Measurements from ENCODE around the gene LRR1. TPM values are rescaled to one million over a fixed set of nuclear protein-coding genes. Genes with fewer than 3 reads are reported as not detected.

The LRR1 gene
- total and polyA plus RNA-seq, 9 of the 15 experiments (the other 6 are each of a cell fraction or from before 2014, with no cell fraction given) = 26.5 to 58.1 (median 31.8) TPM

DNA sequence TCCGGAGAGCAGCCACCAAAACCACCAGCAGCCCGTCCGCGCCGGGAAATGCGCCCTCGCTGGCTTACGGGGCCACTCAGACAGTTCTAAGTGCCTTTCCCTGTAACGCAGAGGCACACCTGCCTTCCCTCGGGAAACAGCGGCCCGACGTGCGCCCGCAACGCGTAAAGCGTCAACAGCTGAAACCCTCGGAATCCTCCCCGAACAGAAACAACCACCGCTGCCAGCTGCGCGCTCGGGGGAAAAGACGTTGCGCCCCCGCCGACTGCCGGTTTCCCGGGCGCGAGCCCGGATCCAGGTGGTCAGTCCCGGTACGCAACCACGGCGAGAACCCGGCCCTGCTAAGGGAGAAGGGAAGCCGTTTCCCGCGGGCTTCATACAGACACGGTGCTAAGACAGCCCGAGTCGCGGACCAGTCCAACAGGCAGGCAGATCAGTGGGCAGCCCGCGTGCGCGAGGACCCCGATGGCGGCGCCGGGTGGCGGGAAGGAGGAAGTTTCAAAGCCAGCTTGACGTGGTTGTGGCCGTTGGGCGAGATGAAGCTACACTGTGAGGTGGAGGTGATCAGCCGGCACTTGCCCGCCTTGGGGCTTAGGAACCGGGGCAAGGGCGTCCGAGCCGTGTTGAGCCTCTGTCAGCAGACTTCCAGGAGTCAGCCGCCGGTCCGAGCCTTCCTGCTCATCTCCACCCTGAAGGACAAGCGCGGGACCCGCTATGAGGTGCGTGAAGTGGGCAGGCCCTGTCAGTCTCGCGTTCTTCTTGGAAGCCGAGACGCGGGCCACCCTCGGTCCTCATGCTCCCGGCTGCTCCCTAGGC, at the start of gene LRR1 (continued):
- TF ChIP-seq ZNF354B (CRISPR knock-in tag; IDR thresholded peaks at IDR 0.05) (no peak), SMAD3 (CRISPR knock-in tag; conservative IDR thresholded peaks at IDR 0.05) (no peak), ZNF174 (CRISPR knock-in tag; IDR thresholded peaks at IDR 0.05) (no peak), SNIP1 (IDR thresholded peaks at IDR 0.05; ENCODE audit: low read depth) (no peak), PHF21A (IDR thresholded peaks at IDR 0.05; ENCODE audit: borderline replicate concordance, low read depth) (no peak), SMARCC2 (IDR thresholded peaks at IDR 0.05; ENCODE audit: low read depth) (no peak), TAF7 (tag; IDR thresholded peaks at IDR 0.05) (peak; percentile 84), DACH1 (IDR thresholded peaks at IDR 0.05; ENCODE audit: partially characterized antibody) (peak; percentile 67), KAT7 (CRISPR knock-in tag; IDR thresholded peaks at IDR 0.05; ENCODE audit: borderline replicate concordance) (no peak), ZBTB7A (IDR thresholded peaks at IDR 0.05; ENCODE audit: borderline replicate concordance, control insufficient read depth, low read depth, low read length) (no peak), ZNF23 (CRISPR knock-in tag; IDR thresholded peaks at IDR 0.05) (no peak), NFATC3 (IDR thresholded peaks at IDR 0.05) (no peak), MXI1 (IDR thresholded peaks at IDR 0.05; ENCODE audit: low read depth, low read length) (0 out of 2 replicates have a peak, but pooled peaks have one; percentile 3), SUPT5H (IDR thresholded peaks at IDR 0.05) (peak; percentile 90)
- TF ChIP-seq, protein P1, sequence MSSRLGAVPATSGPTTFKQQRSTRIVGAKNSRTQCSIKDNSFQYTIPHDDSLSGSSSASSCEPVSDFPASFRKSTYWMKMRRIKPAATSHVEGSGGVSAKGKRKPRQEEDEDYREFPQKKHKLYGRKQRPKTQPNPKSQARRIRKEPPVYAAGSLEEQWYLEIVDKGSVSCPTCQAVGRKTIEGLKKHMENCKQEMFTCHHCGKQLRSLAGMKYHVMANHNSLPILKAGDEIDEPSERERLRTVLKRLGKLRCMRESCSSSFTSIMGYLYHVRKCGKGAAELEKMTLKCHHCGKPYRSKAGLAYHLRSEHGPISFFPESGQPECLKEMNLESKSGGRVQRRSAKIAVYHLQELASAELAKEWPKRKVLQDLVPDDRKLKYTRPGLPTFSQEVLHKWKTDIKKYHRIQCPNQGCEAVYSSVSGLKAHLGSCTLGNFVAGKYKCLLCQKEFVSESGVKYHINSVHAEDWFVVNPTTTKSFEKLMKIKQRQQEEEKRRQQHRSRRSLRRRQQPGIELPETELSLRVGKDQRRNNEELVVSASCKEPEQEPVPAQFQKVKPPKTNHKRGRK (tag; IDR thresholded peaks at IDR 0.05) = no peak
- TF ChIP-seq, protein P2, sequence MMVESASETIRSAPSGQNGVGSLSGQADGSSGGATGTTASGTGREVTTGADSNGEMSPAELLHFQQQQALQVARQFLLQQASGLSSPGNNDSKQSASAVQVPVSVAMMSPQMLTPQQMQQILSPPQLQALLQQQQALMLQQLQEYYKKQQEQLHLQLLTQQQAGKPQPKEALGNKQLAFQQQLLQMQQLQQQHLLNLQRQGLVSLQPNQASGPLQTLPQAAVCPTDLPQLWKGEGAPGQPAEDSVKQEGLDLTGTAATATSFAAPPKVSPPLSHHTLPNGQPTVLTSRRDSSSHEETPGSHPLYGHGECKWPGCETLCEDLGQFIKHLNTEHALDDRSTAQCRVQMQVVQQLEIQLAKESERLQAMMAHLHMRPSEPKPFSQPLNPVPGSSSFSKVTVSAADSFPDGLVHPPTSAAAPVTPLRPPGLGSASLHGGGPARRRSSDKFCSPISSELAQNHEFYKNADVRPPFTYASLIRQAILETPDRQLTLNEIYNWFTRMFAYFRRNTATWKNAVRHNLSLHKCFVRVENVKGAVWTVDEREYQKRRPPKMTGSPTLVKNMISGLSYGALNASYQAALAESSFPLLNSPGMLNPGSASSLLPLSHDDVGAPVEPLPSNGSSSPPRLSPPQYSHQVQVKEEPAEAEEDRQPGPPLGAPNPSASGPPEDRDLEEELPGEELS (CRISPR knock-in tag; IDR thresholded peaks at IDR 0.05; ENCODE audit: borderline replicate concordance) = no peak
- TF ChIP-seq, protein P3, sequence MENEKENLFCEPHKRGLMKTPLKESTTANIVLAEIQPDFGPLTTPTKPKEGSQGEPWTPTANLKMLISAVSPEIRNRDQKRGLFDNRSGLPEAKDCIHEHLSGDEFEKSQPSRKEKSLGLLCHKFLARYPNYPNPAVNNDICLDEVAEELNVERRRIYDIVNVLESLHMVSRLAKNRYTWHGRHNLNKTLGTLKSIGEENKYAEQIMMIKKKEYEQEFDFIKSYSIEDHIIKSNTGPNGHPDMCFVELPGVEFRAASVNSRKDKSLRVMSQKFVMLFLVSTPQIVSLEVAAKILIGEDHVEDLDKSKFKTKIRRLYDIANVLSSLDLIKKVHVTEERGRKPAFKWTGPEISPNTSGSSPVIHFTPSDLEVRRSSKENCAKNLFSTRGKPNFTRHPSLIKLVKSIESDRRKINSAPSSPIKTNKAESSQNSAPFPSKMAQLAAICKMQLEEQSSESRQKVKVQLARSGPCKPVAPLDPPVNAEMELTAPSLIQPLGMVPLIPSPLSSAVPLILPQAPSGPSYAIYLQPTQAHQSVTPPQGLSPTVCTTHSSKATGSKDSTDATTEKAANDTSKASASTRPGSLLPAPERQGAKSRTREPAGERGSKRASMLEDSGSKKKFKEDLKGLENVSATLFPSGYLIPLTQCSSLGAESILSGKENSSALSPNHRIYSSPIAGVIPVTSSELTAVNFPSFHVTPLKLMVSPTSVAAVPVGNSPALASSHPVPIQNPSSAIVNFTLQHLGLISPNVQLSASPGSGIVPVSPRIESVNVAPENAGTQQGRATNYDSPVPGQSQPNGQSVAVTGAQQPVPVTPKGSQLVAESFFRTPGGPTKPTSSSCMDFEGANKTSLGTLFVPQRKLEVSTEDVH (IDR thresholded peaks at IDR 0.05; ENCODE audit: low read depth, partially characterized antibody) = peak; percentile 56
- TF ChIP-seq, protein P4, sequence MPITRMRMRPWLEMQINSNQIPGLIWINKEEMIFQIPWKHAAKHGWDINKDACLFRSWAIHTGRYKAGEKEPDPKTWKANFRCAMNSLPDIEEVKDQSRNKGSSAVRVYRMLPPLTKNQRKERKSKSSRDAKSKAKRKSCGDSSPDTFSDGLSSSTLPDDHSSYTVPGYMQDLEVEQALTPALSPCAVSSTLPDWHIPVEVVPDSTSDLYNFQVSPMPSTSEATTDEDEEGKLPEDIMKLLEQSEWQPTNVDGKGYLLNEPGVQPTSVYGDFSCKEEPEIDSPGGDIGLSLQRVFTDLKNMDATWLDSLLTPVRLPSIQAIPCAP (CRISPR knock-in tag; IDR thresholded peaks at IDR 0.05; ENCODE audit: borderline replicate concordance) = no peak
- TF ChIP-seq, protein P5, sequence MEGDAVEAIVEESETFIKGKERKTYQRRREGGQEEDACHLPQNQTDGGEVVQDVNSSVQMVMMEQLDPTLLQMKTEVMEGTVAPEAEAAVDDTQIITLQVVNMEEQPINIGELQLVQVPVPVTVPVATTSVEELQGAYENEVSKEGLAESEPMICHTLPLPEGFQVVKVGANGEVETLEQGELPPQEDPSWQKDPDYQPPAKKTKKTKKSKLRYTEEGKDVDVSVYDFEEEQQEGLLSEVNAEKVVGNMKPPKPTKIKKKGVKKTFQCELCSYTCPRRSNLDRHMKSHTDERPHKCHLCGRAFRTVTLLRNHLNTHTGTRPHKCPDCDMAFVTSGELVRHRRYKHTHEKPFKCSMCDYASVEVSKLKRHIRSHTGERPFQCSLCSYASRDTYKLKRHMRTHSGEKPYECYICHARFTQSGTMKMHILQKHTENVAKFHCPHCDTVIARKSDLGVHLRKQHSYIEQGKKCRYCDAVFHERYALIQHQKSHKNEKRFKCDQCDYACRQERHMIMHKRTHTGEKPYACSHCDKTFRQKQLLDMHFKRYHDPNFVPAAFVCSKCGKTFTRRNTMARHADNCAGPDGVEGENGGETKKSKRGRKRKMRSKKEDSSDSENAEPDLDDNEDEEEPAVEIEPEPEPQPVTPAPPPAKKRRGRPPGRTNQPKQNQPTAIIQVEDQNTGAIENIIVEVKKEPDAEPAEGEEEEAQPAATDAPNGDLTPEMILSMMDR (IDR thresholded peaks at IDR 0.05 in 2 of 3, conservative IDR thresholded peaks at IDR 0.05 in 1 of 3; ENCODE audit: insufficient read depth in 2 of 3, low read depth in 1 of 3, low read length in 3 of 3) = no peak

Data from K562 (cell line).